Measurements from ENCODE around the gene PRSS16.

The PRSS16 gene

DNA sequence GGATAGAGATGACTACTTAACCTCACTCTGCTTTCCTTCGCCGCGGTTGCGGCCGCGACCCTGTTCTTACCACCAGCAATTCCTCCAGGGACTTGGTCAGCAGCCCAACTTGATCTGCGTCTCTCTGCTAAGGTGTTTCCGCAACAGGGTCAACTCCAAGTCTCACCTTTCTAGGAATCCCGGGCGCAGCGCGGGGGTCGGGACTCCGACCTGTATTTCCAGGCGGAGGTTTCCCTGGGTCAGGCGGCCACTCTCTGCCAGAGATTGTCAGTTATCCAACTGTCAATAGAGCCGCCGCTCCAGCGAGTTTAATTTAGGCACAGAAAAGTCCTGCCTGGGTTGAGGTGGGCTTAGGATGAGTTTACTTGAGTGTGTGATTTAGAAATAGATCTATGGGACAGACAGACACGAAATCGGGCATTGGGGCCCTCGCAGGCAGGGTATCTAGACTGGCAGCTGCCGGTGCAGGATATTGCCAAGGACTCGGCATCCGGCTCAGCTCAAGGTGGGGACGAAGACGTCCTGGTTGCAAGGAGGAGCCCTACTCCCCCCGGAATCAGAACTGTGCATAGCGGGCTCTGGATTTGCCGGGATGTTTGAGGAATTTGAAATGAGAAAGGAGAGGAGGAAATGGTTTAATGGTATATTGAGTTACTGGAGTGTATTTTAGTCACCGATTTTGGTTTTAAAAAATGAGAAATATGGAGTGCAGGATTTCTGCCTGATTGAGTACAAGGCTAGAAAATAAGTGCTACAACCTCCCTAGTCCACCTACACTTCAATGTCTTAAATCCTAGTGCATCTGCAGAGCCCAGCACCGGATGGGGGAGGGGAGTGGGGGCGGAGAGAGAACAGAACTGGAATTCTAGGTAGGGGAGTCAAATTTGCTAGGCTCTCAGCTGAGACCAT lies 40.9 kb downstream of the PRSS16 start:
- DNase-seq: no peak

DNA sequence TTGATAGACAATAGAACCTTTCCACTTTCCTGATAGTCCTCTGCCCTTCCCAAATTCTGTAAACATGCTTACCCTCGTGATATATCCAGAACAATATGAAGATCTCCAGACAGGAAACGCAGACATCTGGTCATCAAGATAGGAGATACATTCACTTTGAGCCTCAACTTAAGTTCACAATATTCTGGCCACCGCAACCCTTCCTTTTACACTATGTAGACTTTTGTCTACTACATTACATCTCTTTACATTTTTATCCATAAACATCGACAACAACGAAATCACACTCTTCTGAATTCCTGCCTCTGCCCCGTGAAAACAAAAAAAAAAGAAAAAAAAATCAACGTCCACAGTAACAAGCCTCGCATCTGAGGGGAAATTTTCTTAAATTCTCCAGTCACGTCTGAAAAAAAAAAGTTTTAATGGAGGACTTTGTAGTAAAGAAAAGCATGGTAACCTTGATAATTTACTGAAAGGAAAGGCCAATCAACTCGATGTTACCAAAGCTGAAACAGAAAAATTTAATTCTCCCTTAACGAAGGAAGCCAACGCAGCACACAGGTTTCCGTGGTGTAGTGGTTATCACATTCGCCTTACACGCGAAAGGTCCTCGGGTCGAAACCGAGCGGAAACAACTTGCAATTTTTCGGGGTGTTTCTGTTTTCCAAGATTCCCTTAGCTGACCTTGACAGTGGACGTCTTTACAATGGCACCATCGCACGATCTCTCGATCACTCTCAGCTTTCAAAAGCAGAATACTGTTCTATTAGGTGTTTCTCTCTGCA lies 42.8 kb downstream of the PRSS16 start:
- DNase-seq: no peak

DNA sequence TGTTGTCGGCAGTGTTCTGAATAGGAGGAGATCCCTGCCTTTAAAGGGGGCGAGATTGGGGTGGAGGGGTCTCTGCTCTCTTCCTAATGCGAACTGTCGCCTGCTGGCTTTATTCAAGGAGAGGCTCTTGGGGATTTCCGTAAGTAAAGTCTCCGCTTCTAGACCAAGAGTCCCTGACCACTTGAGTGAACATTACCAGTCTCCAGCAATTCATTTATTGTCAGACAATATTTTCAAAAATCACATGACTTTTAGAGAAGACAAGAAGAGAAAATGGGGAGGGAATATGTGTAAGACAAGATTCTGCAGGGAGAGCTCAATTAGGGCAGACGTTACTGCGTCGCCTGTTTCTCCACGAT lies 43.3 kb downstream of the PRSS16 start:
- no peak for DNase-seq

DNA sequence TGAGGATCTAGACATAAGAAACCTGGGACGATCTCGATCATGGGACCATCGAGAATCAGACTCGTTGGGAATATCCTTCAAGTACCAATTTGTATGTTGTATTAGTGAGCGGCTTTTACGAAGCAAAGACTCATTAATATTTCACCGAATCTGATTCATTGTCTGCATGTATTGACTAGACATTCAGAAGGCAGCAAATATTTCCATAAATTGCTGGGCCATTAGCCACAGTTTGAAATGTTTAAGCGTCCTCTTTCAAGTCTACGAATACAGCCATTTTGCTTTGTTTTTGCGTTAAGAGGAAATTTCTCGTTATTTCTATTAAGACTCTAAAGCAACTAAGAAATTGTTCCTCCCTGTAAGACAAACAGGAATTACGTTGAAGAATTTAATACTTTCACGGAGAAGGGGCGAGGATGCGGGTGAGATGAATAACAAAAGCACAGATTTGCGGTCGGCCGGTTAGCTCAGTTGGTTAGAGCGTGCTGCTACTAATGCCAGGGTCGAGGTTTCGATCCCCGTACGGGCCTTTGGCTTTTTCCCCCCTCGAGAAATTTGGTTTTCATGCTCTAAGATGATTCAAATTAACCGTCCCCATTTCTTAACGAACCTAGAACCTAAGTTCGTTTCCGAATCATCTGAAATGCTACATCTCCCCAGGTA lies 46.1 kb downstream of the PRSS16 start:
- DNase-seq: no peak

DNA sequence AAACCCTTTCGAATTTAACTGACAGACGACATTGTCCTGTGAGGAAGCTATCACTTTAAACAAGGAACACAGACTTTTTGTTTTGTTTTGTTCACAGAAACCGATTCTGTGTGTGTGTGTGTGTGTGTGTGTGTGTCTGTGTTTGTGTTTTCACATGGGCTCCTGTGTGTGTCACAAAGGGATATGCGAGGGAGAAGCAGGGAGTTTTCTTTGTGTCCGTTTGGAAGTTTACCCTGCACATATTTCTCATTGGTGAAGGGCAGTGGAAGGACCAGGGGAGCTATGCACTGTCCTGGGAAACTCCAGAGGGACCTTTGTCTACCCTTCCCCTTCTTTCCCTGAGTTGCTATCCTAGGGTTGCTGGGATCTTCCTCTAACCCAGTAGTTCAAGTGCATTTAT lies 46.9 kb downstream of the PRSS16 start:
- no peak for DNase-seq

DNA sequence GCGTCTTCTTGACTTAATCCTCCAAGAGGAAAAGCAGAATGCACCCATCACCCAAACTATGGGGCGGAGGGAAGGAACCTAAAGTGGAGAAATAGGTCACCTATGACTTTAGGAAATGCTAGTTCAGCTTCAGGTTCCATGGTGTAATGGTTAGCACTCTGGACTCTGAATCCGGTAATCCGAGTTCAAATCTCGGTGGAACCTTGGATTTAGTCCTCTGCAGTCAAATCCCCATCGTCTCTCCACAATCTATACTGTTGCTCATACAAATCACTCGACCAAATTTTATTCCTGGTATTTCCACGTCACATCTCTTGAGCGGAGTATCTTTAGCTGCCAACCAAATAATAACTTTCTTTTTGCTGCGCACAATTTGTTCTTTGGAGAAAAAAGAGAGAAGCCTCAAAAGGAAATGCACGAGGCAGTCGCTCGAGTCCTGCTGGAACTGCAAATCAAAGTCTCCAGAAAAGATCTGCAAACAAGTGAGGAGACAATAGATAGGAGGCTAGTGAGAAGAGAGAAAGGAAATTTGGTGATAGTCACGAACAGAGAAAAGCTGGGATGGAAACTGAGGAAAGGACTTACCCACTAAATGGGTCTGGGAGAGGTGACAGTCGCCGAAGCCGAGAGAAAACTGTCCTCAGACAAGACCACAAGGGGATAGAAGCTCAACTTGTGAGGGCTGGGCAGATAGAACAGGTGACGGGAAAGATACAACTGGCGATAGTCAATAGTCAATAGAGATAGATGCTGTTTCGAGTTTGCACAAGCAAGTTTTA lies 48.0 kb downstream of the PRSS16 start:
- DNase-seq: no peak

DNA sequence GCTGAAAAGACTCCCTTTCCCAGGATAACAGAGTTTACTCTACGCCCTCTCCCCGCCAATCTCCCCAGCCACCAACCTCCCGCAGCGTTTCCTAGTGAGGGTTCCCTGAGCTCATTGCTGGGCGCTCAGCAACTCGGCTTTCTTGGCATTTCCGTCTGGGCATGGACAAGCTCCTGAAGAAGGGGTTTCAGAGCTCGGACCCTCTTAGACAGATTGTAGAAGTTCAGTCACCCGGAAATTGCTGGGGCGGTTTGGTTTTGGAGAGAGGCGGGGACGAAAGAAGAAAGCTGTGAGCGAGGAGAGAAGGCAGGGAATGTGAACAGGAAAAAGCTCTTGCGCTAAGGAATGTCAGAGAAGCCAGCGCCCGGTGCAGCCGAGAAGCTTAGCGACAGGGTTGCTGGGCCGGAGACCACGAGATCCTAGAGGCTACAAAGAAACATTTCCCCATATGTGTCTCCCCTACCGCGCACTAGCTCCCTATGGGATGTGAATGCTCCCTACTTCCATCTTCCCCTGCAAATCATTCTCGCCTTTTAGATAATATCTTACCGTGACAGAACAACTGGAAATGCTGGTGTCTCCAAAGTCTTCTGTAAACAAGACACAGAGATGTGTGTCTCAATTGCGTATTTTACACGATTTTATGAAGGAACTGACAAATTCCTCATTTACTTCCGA lies 48.7 kb downstream of the PRSS16 start:
- DNase-seq: no peak

DNA sequence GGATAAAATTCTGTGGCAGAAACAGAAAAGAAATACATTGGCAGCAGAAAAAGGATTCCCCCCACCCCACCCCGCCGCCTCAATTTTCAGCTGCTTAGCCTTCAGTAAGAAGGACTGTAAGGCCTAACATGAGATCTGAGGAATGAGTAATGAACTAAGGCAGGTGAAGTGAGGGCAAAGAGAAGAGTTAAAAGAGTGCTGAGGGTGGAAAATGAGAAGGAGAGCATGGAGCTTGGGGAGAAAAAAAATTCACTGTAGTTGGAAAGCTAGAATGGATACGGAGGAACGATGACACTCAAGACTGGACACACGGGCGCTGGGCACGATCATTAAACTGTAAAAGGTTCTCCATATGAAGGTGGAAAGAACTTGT lies 50.0 kb downstream of the PRSS16 start:
- DNase-seq: no peak

DNA sequence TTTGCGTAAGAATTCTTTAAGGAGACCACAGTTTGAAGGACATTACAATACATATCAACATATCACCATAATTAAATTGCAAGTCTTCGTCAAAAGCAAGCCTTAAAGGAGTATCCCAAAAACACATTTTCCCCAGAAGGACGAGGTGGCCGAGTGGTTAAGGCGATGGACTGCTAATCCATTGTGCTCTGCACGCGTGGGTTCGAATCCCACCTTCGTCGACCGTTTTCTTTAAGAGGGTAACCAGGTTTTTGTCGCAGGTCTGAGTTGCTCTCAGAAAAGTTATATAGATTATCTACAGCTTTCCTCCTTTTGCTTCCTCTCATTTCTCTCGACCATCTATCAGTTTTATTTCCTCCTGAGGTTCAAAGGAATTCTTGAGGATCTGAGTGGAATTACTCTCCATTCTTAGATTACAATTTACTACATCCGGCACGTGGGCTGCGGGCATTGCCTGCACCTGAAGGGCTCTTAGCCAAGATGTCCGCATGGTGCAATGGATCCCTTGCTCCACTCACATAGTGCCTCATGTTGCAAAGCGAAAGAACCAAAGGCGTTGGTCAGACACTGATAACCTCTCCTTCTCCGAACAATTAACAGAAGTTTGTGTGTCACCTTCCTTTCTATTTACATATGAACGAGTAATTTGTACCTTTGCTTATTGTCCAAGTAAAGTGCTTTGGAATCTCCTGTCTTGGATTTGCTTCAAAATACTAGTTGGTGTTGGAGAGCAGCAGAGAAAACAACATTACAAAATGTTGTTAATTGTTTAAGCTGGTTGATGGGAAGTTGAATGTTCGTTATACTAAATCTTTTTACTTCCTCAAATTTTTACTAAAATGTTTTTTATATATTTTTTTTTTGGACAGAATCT lies 50.6 kb downstream of the PRSS16 start:
- peak; percentile 62 for DNase-seq

DNA sequence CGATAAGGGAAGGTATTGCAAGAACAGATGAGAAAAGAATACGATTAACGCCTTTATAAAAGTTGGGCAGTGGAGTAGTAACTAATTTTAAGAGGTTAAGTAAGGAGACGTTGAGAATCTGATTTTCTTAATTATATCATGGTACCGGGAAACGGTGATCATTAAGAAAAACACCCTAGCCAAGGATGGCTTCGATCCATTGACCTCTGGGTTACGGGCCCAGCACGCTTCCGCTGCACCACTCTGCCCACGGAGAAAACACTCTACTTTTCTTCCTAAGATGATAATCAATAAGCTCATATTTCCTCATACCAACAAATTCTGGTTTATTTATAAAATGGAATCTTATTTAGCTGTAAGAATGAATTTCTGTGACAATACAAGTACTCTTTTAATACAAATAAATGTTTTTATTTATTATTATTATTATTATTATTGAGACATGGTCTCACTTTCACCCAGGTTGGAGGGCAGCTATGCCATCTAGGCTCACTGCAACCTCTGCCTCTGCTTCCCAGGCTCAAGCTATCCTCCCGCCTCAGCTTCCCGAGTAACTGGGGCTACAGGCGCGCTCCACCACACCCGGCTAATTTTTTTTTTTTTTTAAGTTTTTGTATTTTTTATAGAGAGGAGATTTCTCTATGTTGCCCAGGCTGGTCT lies 56.2 kb downstream of the PRSS16 start:
- no peak for DNase-seq
